K562 (cell line): ENCODE results near the gene UBFD1. TPM values are rescaled to one million over a fixed set of nuclear protein-coding genes. Genes with fewer than 3 reads are reported as not detected.

Experiments used
- IRF1 ChIP-seq: sonication (generic); formaldehyde crosslinking; IDR thresholded peaks from 2 replicates; pipeline ENCODE4 v1.8.0; 2022; ENCODE audit warnings: missing genetic modification reagents, mild to moderate bottlenecking, borderline replicate concordance
- KLF16 ChIP-seq: IDR thresholded peaks from 2 replicates; pipeline ENCODE4 v1.6.1; 2016; ENCODE audit warnings: antibody characterized with exemption
- NFRKB ChIP-seq: fragments of 450-650 bp; IDR thresholded peaks from 2 replicates; pipeline ENCODE4 v1.6.1; 2016; ENCODE audit warnings: low read depth
- SMARCA5 ChIP-seq: fragments of 450-650 bp; IDR thresholded peaks from 2 replicates; pipeline ENCODE4 v1.6.1; 2016
- TSHZ1 ChIP-seq: fragments of 250-450 bp; sonication (Bioruptor Pico); IDR thresholded peaks from 2 replicates; pipeline ENCODE4 v1.4.0; 2020; ENCODE audit warnings: mild to moderate bottlenecking, moderate library complexity
- ZBTB34 ChIP-seq: fragments of 250-450 bp; sonication (Bioruptor Pico); IDR thresholded peaks from 2 replicates; pipeline ENCODE4 v1.8.0; 2021; ENCODE audit warnings: mild to moderate bottlenecking, moderate library complexity
- polyA plus RNA-seq, 8 experiments: library from polyadenylated mRNA; depleted of rRNA in 4 of 8; stranded (reverse) in 5 of 8; unstranded in 3 of 8; fragments of >200 nt; fragmentation: Nextera tagmentation in 2 of 8; fragmentation: Illumina TruSeq in 1 of 8; extraction: Ambion mirVana in 2 of 8; extraction: Trizol in 1 of 8; gene quantifications; 2 replicates each; pipeline versions ENCODE4 v1.2.1 to v1.2.3, GENCODE V29; 2011 to 2014; ENCODE audit warnings: inconsistent platforms in 1 of 8, missing spikeins in 1 of 8
- total RNA-seq, 7 experiments: library from RNA; depleted of rRNA in 6 of 7; stranded (reverse); fragments of >200 nt in 6 of 7; fragmentation: Illumina TruSeq in 2 of 7; extraction: Trizol in 2 of 7; gene quantifications; 2 replicates each; pipeline versions ENCODE4 v1.2.1 to v1.2.3, GENCODE V29; 2011 to 2021; ENCODE audit warnings: low replicate concordance in 1 of 7
- TF ChIP-seq, protein P1 (sequence below): fragments of 450-650 bp; IDR thresholded peaks from 2 replicates; pipeline ENCODE4 v1.6.1; 2017; ENCODE audit warnings: mild to moderate bottlenecking, moderate library complexity
- TF ChIP-seq, protein P2 (sequence below): fragments of 450-650 bp; IDR thresholded peaks from one replicate; pipeline ENCODE4 v1.6.1; 2018; ENCODE audit warnings: mild to moderate bottlenecking, moderate library complexity; ENCODE audit not compliant: partially characterized antibody
- TF ChIP-seq, protein P3 (sequence below): fragments of 250-450 bp; sonication (Bioruptor Pico); IDR thresholded peaks from 2 replicates; pipeline ENCODE4 v1.5.1; 2021; ENCODE audit warnings: mild to moderate bottlenecking
- TF ChIP-seq, protein P4 (sequence below): sonication (generic); formaldehyde crosslinking; IDR thresholded peaks from 2 replicates; pipeline ENCODE4 v1.8.1; 2023; ENCODE audit warnings: mild to moderate bottlenecking, missing genetic modification reagents, moderate library complexity

The UBFD1 gene
- total and polyA plus RNA-seq, 9 of the 15 experiments (the other 6 are each of a cell fraction or from before 2014, with no cell fraction given) = 10.7 to 66.2 (median 34.0) TPM

- TF ChIP-seq, protein P1, sequence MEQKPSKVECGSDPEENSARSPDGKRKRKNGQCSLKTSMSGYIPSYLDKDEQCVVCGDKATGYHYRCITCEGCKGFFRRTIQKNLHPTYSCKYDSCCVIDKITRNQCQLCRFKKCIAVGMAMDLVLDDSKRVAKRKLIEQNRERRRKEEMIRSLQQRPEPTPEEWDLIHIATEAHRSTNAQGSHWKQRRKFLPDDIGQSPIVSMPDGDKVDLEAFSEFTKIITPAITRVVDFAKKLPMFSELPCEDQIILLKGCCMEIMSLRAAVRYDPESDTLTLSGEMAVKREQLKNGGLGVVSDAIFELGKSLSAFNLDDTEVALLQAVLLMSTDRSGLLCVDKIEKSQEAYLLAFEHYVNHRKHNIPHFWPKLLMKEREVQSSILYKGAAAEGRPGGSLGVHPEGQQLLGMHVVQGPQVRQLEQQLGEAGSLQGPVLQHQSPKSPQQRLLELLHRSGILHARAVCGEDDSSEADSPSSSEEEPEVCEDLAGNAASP = no peak
- TF ChIP-seq, protein P2, sequence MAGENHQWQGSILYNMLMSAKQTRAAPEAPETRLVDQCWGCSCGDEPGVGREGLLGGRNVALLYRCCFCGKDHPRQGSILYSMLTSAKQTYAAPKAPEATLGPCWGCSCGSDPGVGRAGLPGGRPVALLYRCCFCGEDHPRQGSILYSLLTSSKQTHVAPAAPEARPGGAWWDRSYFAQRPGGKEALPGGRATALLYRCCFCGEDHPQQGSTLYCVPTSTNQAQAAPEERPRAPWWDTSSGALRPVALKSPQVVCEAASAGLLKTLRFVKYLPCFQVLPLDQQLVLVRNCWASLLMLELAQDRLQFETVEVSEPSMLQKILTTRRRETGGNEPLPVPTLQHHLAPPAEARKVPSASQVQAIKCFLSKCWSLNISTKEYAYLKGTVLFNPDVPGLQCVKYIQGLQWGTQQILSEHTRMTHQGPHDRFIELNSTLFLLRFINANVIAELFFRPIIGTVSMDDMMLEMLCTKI = no peak
- TF ChIP-seq SMARCA5 (peak; percentile 100), NFRKB (0 out of 2 replicates have a peak, but pooled peaks have one; percentile 38), KLF16 (0 out of 2 replicates have a peak, but pooled peaks have one; percentile 49), ZBTB34 (CRISPR knock-in tag) (no peak), IRF1 (CRISPR knock-in tag) (no peak), TSHZ1 (CRISPR knock-in tag) (no peak)
- TF ChIP-seq, protein P3, sequence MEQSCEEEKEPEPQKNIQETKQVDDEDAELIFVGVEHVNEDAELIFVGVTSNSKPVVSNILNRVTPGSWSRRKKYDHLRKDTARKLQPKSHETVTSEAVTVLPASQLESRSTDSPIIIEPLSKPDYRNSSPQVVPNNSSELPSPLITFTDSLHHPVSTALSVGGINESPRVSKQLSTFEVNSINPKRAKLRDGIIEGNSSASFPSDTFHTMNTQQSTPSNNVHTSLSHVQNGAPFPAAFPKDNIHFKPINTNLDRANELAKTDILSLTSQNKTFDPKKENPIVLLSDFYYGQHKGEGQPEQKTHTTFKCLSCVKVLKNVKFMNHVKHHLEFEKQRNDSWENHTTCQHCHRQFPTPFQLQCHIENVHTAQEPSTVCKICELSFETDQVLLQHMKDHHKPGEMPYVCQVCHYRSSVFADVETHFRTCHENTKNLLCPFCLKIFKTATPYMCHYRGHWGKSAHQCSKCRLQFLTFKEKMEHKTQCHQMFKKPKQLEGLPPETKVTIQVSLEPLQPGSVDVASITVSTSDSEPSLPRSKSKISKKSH (CRISPR knock-in tag) = no peak
- TF ChIP-seq, protein P4, sequence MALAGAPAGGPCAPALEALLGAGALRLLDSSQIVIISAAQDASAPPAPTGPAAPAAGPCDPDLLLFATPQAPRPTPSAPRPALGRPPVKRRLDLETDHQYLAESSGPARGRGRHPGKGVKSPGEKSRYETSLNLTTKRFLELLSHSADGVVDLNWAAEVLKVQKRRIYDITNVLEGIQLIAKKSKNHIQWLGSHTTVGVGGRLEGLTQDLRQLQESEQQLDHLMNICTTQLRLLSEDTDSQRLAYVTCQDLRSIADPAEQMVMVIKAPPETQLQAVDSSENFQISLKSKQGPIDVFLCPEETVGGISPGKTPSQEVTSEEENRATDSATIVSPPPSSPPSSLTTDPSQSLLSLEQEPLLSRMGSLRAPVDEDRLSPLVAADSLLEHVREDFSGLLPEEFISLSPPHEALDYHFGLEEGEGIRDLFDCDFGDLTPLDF (CRISPR knock-in tag) = no peak
Observed at GRCh38 chr16:23556881-23557778, at the start of gene UBFD1, which contains the start of gene EARS2 (continued).
